H9 (cell line): Measurements from ENCODE around the gene FOXP2. TPM values are rescaled to one million over a fixed set of nuclear protein-coding genes. Genes with fewer than 3 reads are reported as not detected.

Experiments
- DNase-seq: peaks from one replicate; pipeline ENCODE4 v3.0.0-alpha.2; 2017
- H2AFZ ChIP-seq: one replicate; pipeline ENCODE4 v1.6.1; 2013; ENCODE audit warnings: mild to moderate bottlenecking, low read length, control low read depth, moderate library complexity
- H2AK5ac ChIP-seq: 2 replicates; pipeline ENCODE4 v1.6.1; 2013; ENCODE audit warnings: low read length, control low read depth, mixed read lengths; ENCODE audit not compliant: insufficient read length
- H2BK120ac ChIP-seq: one replicate; pipeline ENCODE4 v1.6.1; 2013; ENCODE audit warnings: low read depth, mild to moderate bottlenecking, low read length, control low read depth, inconsistent platforms; ENCODE audit not compliant: poor library complexity, severe bottlenecking
- H2BK12ac ChIP-seq: 2 replicates; pipeline ENCODE4 v1.6.1; 2013; ENCODE audit warnings: low read length, control low read depth, mixed read lengths, low read depth; ENCODE audit not compliant: insufficient read length
- H2BK15ac ChIP-seq: 2 replicates; pipeline ENCODE4 v1.6.1; 2013; ENCODE audit warnings: low read depth, low read length, control low read depth
- H2BK20ac ChIP-seq: one replicate; pipeline ENCODE4 v1.6.1; 2013; ENCODE audit warnings: low read depth, mild to moderate bottlenecking, low read length, control low read depth, inconsistent platforms; ENCODE audit not compliant: poor library complexity, severe bottlenecking
- H2BK5ac ChIP-seq: 2 replicates; pipeline ENCODE4 v1.6.1; 2013; ENCODE audit warnings: low read length, control low read depth, mixed read lengths; ENCODE audit not compliant: insufficient read length
- H3K14ac ChIP-seq: 2 replicates; pipeline ENCODE4 v1.6.1; 2013; ENCODE audit warnings: low read length, control low read depth; ENCODE audit not compliant: insufficient read depth
- H3K18ac ChIP-seq: 2 replicates; pipeline ENCODE4 v1.6.1; 2013; ENCODE audit warnings: low read depth, mild to moderate bottlenecking, mixed read lengths, low read length, control low read depth; ENCODE audit not compliant: insufficient read length
- H3K23ac ChIP-seq: 2 replicates; pipeline ENCODE4 v1.6.1; 2013; ENCODE audit warnings: low read length, control low read depth, mixed read lengths, low read depth; ENCODE audit not compliant: insufficient read length
- H3K23me2 ChIP-seq: 2 replicates; pipeline ENCODE4 v1.6.1; 2013; ENCODE audit warnings: low read depth, mild to moderate bottlenecking, mixed read lengths, low read length, control low read depth; ENCODE audit not compliant: insufficient read length, poor library complexity, severe bottlenecking
- H3K27ac ChIP-seq: 2 replicates; pipeline ENCODE4 v1.5.1; 2013; ENCODE audit warnings: low read length, control low read depth, mixed read lengths, low read depth; ENCODE audit not compliant: insufficient read length
- H3K27me3 ChIP-seq: 2 replicates; pipeline ENCODE4 v1.6.1; 2013; ENCODE audit warnings: low read length, control low read depth, inconsistent platforms; ENCODE audit not compliant: insufficient read depth
- H3K4ac ChIP-seq: 2 replicates; pipeline ENCODE4 v1.6.1; 2013; ENCODE audit warnings: low read depth, mild to moderate bottlenecking, control low read depth, inconsistent platforms, low read length, moderate library complexity
- H3K4me1 ChIP-seq: 2 replicates; pipeline ENCODE4 v1.6.1; 2013; ENCODE audit warnings: low read length, control low read depth, inconsistent platforms; ENCODE audit not compliant: insufficient read depth
- H3K4me2 ChIP-seq: 2 replicates; pipeline ENCODE4 v1.6.1; 2013; ENCODE audit warnings: low read length, control low read depth, mixed read lengths; ENCODE audit not compliant: insufficient read length, insufficient read depth
- H3K56ac ChIP-seq: 2 replicates; pipeline ENCODE4 v1.6.1; 2013; ENCODE audit warnings: low read depth, mild to moderate bottlenecking, mixed read lengths, low read length, control low read depth; ENCODE audit not compliant: insufficient read length
- H3K79me1 ChIP-seq: 2 replicates; pipeline ENCODE4 v1.6.1; 2013; ENCODE audit warnings: low read depth, mild to moderate bottlenecking, moderate library complexity, low read length, control low read depth, inconsistent platforms; ENCODE audit not compliant: insufficient read depth, poor library complexity, severe bottlenecking
- H3K79me2 ChIP-seq: 2 replicates; pipeline ENCODE4 v1.6.1; 2013; ENCODE audit warnings: low read length, control low read depth, inconsistent platforms; ENCODE audit not compliant: insufficient read depth
- H3K9ac ChIP-seq: 2 replicates; pipeline ENCODE4 v1.6.1; 2013; ENCODE audit warnings: low read length, control low read depth, mixed read lengths; ENCODE audit not compliant: insufficient read length; ENCODE audit errors: extremely low read depth
- H3K9me3 ChIP-seq: one replicate; pipeline ENCODE4 v1.6.1; 2013; ENCODE audit warnings: low read depth, low read length, inconsistent platforms; ENCODE audit not compliant: control insufficient read depth
- H3T11ph ChIP-seq: one replicate; pipeline ENCODE4 v1.6.1; 2013; ENCODE audit warnings: mild to moderate bottlenecking, low read length, control low read depth, inconsistent platforms
- H4K20me1 ChIP-seq: one replicate; pipeline ENCODE4 v1.6.1; 2013; ENCODE audit not compliant: control insufficient read depth, insufficient read length, insufficient read depth
- H4K5ac ChIP-seq: 2 replicates; pipeline ENCODE4 v1.6.1; 2013; ENCODE audit warnings: low read depth, mild to moderate bottlenecking, mixed read lengths, low read length, control low read depth; ENCODE audit not compliant: insufficient read length
- H4K8ac ChIP-seq: replicated peaks from 2 replicates; pipeline ENCODE4 v1.6.1; 2013; ENCODE audit warnings: low read length, control low read depth, mixed read lengths, low read depth; ENCODE audit not compliant: insufficient read length
- H4K91ac ChIP-seq: 2 replicates; pipeline ENCODE4 v1.6.1; 2013; ENCODE audit warnings: low read depth, mild to moderate bottlenecking, moderate library complexity, mixed read lengths, low read length, control low read depth; ENCODE audit not compliant: insufficient read length
- H3K27ac Mint-ChIP-seq, 3 experiments: 2 replicates in 2 of 3; 3 replicates in 1 of 3; pipeline ENCODE4 v1.8.0; 2020 to 2021; ENCODE audit warnings: mixed read lengths in 3 of 3, mild to moderate bottlenecking in 1 of 3, moderate library complexity in 1 of 3
- H3K27me3 Mint-ChIP-seq: 2 replicates; pipeline ENCODE4 v1.8.0; 2021; ENCODE audit warnings: low read depth, mild to moderate bottlenecking, moderate library complexity, mixed read lengths
- H3K36me3 Mint-ChIP-seq, 3 experiments: 2 replicates in 2 of 3; 3 replicates in 1 of 3; pipeline ENCODE4 v1.8.0; 2020 to 2021; ENCODE audit warnings: low read depth in 3 of 3, mixed read lengths in 3 of 3; ENCODE audit not compliant: insufficient read depth in 1 of 3
- H3K4me1 Mint-ChIP-seq, 2 experiments: 2 replicates each; pipeline ENCODE4 v1.8.0; 2020; ENCODE audit warnings: mixed read lengths in 2 of 2
- H3K4me3 Mint-ChIP-seq, 2 experiments: 2 replicates in 1 of 2; 3 replicates in 1 of 2; pipeline ENCODE4 v1.8.0; 2020 to 2021; ENCODE audit warnings: mild to moderate bottlenecking in 2 of 2, mixed read lengths in 2 of 2, moderate library complexity in 1 of 2
- H3K9me3 Mint-ChIP-seq, 2 experiments: 2 replicates in 1 of 2; 3 replicates in 1 of 2; pipeline ENCODE4 v1.8.0; 2020; ENCODE audit warnings: mild to moderate bottlenecking in 2 of 2, mixed read lengths in 2 of 2, moderate library complexity in 1 of 2
- CTCF ChIP-seq: fragments of 200-600 bp; sonication (generic); conservative IDR thresholded peaks from 3 replicates; pipeline ENCODE4 v1.8.0; 2021; ENCODE audit warnings: antibody characterized with exemption, mild to moderate bottlenecking
- WGBS: extraction: QIAGEN DNeasy Blood & Tissue Kit; methylation state at CpG from one replicate; pipeline ENCODE4 v1.1.7; 2013; ENCODE audit warnings: missing lambda C conversion rate, low lambda C conversion rate, mixed read lengths; ENCODE audit not compliant: insufficient read length; ENCODE audit errors: extremely low coverage; 5-methylcytosine and 5-hydroxymethylcytosine counted together
- total RNA-seq: library from RNA; stranded (reverse); gene quantifications from 2 replicates; pipeline ENCODE4 v1.2.1, GENCODE V29; 2021

The FOXP2 gene
- total RNA-seq, 1 experiment from 2014 or later = not detected

GRCh38 chr7:114639451-114639850, 224.8 kb downstream of the FOXP2 start:
- H3K27ac Mint-ChIP-seq = no peak overlapping the region
- Histone ChIP-seq H3K23ac (no peak overlapping the region), H3K27me3 (no peaks in the 10 kb centered on the region), H3K4me2 (no peak overlapping the region), H3K23me2 (no peaks in the 10 kb centered on the region), H2AFZ (no peak overlapping the region), H3K9me3 (no peaks in the 10 kb centered on the region), H3K14ac (no peak overlapping the region), H2BK120ac (no peak overlapping the region), H3K56ac (no peak overlapping the region), H4K91ac (no peak overlapping the region), H4K5ac (no peak overlapping the region), H2AK5ac (no peak overlapping the region), H4K20me1 (no peaks in the 10 kb centered on the region), H3T11ph (no peak overlapping the region), H4K8ac (no peak overlapping the region), H3K4me1 (no peaks in the 10 kb centered on the region), H3K18ac (no peak overlapping the region), H2BK15ac (no peak overlapping the region), H2BK20ac (no peak overlapping the region), H3K27ac (no peak overlapping the region), H3K79me1 (no peaks in the 10 kb centered on the region), H3K4ac (no peak overlapping the region), H3K9ac (no peak overlapping the region), H2BK5ac (no peak overlapping the region), H3K79me2 (no peaks in the 10 kb centered on the region), H2BK12ac (no peak overlapping the region)
- H3K27me3 Mint-ChIP-seq = no peaks in the 10 kb centered on the region
- WGBS = no CpG with 5 or more reads among the region's 1 CpG
- DNase-seq = no peak
- H3K36me3 Mint-ChIP-seq = no peaks in the 10 kb centered on the region
- peaks cover 2 to 4% of the 10 kb centered on the region in 2 experiments; a peak in 3 of 4 replicates for H3K4me1 Mint-ChIP-seq
- no peak overlapping the region for H3K4me3 Mint-ChIP-seq
- no peak for TF ChIP-seq CTCF
- no peaks in the 10 kb centered on the region for H3K9me3 Mint-ChIP-seq
